ENCODE results near the gene B3GALT4.

Gene B3GALT4

DNA sequence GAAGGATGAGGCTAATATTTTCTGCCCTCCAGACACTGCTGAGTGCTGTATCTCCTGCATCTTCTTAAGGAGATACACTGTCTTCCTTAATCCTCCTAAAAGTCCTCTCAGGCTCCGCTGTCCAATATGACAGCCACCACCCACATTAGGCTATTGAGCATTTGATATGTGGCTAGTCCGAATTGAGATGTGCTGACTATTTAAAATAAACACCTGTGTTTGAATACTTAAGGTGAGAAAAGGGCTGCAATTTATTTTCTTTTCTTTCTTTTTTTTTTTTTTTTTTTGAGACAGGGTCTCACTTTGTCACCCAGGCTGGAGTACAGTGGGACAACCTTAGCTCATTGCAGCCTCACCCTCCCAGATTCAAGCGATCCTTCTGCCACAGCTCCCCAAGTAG is 25.0 kb downstream of the B3GALT4 start:
- TF ChIP-seq, protein P1, sequence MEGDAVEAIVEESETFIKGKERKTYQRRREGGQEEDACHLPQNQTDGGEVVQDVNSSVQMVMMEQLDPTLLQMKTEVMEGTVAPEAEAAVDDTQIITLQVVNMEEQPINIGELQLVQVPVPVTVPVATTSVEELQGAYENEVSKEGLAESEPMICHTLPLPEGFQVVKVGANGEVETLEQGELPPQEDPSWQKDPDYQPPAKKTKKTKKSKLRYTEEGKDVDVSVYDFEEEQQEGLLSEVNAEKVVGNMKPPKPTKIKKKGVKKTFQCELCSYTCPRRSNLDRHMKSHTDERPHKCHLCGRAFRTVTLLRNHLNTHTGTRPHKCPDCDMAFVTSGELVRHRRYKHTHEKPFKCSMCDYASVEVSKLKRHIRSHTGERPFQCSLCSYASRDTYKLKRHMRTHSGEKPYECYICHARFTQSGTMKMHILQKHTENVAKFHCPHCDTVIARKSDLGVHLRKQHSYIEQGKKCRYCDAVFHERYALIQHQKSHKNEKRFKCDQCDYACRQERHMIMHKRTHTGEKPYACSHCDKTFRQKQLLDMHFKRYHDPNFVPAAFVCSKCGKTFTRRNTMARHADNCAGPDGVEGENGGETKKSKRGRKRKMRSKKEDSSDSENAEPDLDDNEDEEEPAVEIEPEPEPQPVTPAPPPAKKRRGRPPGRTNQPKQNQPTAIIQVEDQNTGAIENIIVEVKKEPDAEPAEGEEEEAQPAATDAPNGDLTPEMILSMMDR (IDR thresholded peaks at IDR 0.05; ENCODE audit: borderline replicate concordance, insufficient read depth, low read depth, low read length) = no peak
- no peak overlapping the region for H3K4me3 ChIP-seq (ENCODE audit: low read depth, low read length)

DNA sequence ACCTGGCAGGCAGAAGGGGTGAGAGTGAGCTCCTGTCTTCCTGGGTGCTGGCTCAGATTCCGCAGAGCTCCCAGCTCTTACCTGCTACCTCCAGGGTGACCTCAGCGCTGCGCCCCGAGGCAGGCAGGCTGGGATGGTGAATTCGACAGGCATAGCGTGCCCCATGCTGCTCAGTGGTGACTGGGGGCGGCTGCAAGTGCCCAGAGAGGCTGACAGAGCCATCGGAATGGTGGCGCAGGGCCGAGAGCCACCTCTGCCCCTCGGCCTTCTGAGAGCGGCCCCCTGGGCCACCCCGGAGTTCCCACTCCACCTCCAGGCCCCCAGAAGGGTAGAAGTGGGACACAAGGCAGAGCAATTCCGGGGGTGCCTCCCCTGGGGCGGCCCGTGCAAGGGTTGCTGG is 27.3 kb downstream of the B3GALT4 start:
- TF ChIP-seq, protein P1 (IDR thresholded peaks at IDR 0.05; ENCODE audit: borderline replicate concordance, insufficient read depth, low read depth, low read length) = no peak
- H3K4me3 ChIP-seq (ENCODE audit: low read depth, low read length) = no peak overlapping the region

DNA sequence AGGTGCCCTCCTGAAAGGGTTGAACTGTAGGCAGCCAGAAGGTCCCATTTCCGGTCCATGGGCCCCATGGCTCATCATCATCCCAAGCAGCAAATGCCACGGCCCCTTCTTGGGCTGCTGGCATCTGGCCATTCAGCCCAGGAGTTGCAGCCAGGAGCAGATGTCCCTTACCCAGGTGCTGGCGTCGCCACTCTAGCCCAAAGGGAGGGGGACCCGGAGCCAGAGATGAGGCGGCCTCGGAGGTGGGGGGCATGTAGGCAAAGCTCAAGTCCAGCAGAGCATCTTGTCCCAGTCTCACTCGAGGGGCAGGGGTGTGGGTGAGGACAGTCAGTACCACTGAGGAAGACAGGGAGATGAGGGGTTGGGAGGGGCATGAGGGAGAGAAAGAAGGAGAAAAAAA is 28.1 kb downstream of the B3GALT4 start:
- TF ChIP-seq, protein P1 (IDR thresholded peaks at IDR 0.05; ENCODE audit: borderline replicate concordance, insufficient read depth, low read depth, low read length) = no peak
- H3K4me3 ChIP-seq (ENCODE audit: low read depth, low read length) = no peak overlapping the region

DNA sequence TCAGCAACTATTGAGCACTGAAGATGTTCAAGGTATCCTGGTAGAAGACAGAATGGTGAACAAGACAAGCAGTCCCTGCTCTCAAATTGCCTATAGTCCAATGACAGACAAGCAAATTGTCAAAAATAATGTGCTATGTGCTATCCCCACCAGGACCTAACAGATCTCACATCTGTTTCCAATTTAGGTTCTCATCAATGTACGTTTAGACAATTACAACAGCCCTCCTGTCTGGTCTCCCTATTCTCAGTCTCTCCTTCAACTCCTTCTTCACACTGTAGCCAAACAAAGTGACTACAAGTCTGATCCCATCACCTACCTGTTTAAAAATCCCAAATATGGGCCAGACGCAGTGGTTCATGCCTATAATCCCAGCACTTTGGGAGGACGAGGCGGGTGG is 29.4 kb downstream of the B3GALT4 start:
- TF ChIP-seq, protein P1 (IDR thresholded peaks at IDR 0.05; ENCODE audit: borderline replicate concordance, insufficient read depth, low read depth, low read length) = no peak
- H3K4me3 ChIP-seq (ENCODE audit: low read depth, low read length) = no peak overlapping the region

DNA sequence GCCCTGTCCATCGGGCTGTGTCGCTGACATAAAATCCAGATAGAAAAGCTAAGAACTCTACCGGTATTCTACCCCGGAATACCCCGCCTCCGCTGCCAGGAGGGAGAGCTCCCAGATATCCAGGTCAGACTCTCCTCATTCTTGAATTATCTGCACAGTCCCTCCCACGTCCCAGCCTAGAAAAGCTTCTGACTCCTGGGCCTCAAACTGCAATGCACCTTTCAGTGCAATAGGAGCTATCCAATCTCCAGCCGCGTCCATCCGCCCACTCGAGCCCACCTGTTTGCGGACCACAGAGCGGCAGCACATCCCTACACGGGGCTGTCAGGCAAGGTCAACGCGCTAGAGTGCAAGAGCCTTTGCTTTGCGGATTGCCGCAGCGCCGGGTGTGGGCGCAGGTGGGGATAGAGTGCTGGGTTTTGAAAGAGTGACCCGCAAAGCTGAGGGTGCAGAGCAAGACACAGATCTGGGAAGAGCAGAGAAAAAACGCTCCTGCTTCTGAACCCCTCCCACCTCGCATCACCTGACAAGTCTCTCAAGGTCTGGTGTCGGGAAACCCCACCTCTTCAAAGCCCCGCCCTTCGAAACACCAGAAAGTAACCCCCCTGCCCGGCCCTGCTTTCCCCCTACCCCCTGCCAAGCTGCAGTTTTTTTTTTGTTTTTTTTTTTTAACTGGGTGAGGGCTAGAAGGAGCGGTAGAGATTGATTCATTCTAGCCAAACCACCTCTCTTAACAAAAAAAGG is 35.6 kb downstream of the B3GALT4 start:
- TF ChIP-seq, protein P1 (IDR thresholded peaks at IDR 0.05; ENCODE audit: borderline replicate concordance, insufficient read depth, low read depth, low read length) = no peak
- H3K4me3 ChIP-seq (ENCODE audit: low read depth, low read length) = peak overlapping the region; percentile 55

DNA sequence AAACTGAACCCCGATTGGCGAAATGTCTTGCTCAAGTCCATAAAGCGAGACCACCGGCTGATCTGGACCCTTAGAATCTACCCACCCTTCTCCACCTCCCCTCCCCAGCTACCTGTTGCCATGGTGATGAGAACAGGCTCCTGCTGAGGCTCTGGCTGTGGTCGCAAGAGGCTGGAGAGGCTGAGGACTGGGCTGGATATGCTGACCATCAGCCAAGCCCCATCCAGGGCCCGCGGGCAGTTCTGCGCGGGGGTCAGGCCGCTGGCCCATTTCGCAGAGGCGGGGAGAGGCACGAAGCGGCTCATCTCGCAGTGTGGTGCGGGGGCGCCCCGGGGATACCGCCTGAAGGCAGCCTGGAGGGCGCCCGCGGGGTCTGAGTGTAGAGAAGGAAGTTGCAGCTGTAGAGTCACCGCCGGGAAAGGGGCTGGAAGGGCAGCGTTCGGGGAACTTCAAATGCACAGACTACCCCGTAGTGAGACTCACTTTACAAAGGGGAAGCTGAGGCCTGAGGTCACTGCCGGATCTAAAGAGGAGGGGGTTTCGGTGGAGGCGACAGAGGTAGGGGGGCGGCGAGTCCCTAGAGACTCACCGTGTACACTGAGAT is 36.3 kb downstream of the B3GALT4 start:
- H3K4me3 ChIP-seq (ENCODE audit: low read depth, low read length) = peak overlapping the region; percentile 55
- TF ChIP-seq, protein P1 (IDR thresholded peaks at IDR 0.05; ENCODE audit: borderline replicate concordance, insufficient read depth, low read depth, low read length) = no peak

Measured in GM12875 (cell line).